ENCODE results near the gene CLCN2. TPM values are rescaled to one million over a fixed set of nuclear protein-coding genes. Genes with fewer than 3 reads are reported as not detected.
A peak's percentile ranks its signal among the peaks of the same experiment; 100 is the strongest.

The CLCN2 gene
- total and polyA plus RNA-seq, 3 donors from 2014 or later = 46.7 to 118 (median 98.2) TPM

DNA sequence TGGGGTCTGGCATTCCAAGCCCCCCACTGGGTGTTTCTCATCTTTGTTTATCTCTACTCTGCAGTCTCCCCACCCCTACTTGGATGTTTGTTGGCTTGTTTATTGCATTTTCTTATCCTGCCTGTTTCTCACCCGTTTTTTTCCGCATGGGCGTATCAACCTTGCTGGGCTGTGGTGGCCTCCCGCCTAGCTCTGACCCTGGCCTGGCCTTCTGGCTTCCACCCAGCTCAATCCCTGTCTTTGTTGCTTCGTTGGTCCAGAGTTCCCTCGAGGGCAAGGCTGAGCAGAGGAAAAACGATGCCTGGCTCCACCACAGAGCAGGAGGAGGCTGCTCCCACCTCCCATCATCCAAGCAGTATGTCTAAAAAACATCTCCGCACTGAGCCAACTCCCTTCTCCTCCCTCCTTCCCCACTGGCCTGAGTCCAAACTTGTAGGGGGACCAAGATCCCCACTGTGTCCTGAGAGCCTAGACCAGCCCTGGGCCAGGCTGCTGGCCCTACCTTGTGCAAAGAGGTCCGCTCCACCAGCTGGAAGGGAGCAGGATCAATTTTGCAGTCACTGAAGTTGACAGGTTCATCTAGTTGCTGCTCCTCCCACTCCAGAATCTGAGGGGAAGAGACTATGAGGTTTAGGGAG is 9.8 kb downstream of the CLCN2 start:
- intact Hi-C loops (cut with DNase I; ENCODE audit: low total_unique reads) = no loop called here
- peak; percentile 79 for DNase-seq
- H3K4me3 ChIP-seq = no peak overlapping the region
- peaks cover 65% of the 10 kb centered on the region for H3K4me1 ChIP-seq
- H3K27ac ChIP-seq = peak overlapping the region in 1 of 2 donors; percentile 56
- TF ChIP-seq POLR2A (IDR thresholded peaks at IDR 0.05) = no peak
- TF ChIP-seq, protein P1, sequence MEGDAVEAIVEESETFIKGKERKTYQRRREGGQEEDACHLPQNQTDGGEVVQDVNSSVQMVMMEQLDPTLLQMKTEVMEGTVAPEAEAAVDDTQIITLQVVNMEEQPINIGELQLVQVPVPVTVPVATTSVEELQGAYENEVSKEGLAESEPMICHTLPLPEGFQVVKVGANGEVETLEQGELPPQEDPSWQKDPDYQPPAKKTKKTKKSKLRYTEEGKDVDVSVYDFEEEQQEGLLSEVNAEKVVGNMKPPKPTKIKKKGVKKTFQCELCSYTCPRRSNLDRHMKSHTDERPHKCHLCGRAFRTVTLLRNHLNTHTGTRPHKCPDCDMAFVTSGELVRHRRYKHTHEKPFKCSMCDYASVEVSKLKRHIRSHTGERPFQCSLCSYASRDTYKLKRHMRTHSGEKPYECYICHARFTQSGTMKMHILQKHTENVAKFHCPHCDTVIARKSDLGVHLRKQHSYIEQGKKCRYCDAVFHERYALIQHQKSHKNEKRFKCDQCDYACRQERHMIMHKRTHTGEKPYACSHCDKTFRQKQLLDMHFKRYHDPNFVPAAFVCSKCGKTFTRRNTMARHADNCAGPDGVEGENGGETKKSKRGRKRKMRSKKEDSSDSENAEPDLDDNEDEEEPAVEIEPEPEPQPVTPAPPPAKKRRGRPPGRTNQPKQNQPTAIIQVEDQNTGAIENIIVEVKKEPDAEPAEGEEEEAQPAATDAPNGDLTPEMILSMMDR (IDR thresholded peaks at IDR 0.05) = no peak
- H3K9me3 ChIP-seq = no peaks in the 10 kb centered on the region
- no peaks in the 10 kb centered on the region for H3K27me3 ChIP-seq
- WGBS, 2 donors = 41 to 44% methylated on average over 8 to 9 of the region's 9 CpGs
- no peaks in the 10 kb centered on the region for H3K36me3 ChIP-seq (ENCODE audit: low read depth, missing control alignments)

DNA sequence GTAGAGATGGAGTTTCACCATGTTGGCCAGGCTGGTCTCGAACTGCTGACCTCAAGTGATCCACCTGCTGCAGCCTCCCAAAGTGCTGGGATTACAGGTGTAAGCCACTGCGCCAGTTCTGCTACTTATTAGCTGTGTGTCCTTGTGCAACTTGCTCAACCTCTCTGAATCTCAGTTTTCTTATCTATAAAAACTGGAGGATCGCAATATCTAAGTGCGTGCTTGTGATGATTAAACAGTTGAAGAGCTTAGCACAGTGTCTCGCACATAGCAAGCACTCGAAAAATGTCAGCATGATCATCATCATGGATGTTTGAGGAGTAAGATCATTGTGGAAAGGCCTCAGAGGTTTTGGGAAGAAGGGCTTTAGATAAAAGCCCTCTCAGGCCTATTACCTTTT is 10.8 kb downstream of the CLCN2 start:
- H3K9me3 ChIP-seq = no peaks in the 10 kb centered on the region
- H3K4me3 ChIP-seq = no peak overlapping the region
- intact Hi-C loops (cut with DNase I; ENCODE audit: low total_unique reads) = no loop called here
- no peak for DNase-seq
- 65 to 82% methylated on average over 6 of the region's 6 CpGs for WGBS, 2 donors
- TF ChIP-seq, protein P1 (IDR thresholded peaks at IDR 0.05) = no peak
- TF ChIP-seq POLR2A (IDR thresholded peaks at IDR 0.05) = no peak
- peaks cover 62% of the 10 kb centered on the region for H3K4me1 ChIP-seq
- H3K27me3 ChIP-seq = no peaks in the 10 kb centered on the region
- H3K36me3 ChIP-seq (ENCODE audit: low read depth, missing control alignments) = no peaks in the 10 kb centered on the region
- peak overlapping the region; percentile 55 to 62 for H3K27ac ChIP-seq

DNA sequence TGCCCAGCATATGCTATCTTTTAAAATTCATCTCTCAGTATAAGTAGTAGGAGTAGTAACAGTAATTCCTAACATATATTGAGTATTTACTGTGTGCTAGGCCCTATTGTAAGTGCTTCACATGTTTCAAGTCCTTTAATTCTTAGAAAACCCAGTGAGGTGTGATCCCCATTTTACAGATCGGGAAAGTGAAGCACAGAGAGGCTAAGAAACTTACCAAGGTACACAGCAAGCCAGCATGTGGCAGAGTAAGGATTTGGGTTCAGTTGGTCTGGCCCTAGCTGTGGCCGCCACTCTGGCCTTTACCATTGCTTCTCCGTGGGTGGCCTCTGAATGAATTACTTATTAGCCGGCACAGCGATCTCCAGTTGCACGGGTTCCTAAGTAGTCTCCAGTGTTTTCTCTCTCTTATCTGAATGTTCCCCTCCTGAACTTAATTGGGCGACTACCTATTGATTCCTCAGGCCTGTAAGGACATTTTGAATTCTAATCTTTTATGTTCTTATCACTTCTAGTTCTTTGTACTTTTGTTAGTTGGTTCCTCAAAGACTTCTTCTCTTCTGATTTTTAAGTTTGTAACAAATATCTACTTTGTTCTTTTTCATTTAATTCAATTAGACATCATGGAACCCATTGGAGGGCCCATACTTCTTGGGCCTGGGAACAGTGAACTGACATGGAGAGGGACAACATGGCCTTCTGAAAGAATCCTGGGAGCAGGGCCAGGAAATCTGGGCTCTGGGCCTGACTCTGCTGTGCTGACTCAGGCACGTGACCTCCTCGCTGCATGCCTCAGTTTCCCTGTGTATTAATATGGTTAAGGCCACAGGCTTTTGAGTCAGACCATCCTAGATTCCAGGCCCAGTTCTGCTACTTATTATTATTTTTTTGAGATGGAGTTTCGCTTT is 11.6 kb downstream of the CLCN2 start:
- H3K27me3 ChIP-seq = no peaks in the 10 kb centered on the region
- no peaks in the 10 kb centered on the region for H3K9me3 ChIP-seq
- WGBS, 2 donors = 40 to 59% methylated on average over 10 of the region's 10 CpGs
- no peaks in the 10 kb centered on the region for H3K36me3 ChIP-seq (ENCODE audit: low read depth, missing control alignments)
- peak; percentile 79 for DNase-seq
- H3K4me1 ChIP-seq = peaks cover 66% of the 10 kb centered on the region
- H3K27ac ChIP-seq = peak overlapping the region; percentile 55 to 62
- TF ChIP-seq POLR2A (IDR thresholded peaks at IDR 0.05) = no peak
- TF ChIP-seq, protein P1 (IDR thresholded peaks at IDR 0.05) = no peak
- intact Hi-C loops (cut with DNase I; ENCODE audit: low total_unique reads) = no loop called here
- H3K4me3 ChIP-seq = no peak overlapping the region

DNA sequence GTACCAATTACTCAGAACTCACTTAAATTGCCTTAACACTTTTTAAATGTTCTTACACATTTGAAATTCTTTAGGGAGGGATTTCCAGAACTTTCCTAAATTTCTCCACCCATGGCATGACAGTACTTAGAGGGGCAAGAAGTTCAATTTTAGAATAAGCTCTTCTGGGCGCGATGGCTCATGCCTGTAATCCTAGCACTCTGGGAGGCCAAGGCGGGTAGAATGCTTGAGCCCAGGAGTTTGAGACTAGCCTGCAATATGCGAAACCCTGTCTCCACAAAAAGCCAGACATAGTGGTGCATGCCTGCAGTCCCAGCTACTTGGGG is 13.4 kb downstream of the CLCN2 start:
- 80 to 85% methylated on average over 4 of the region's 4 CpGs for WGBS, 2 donors
- Histone ChIP-seq H3K4me1 (peaks cover 74% of the 10 kb centered on the region), H3K9me3 (no peaks in the 10 kb centered on the region), H3K36me3 (ENCODE audit: low read depth, missing control alignments) (no peaks in the 10 kb centered on the region), H3K27me3 (no peaks in the 10 kb centered on the region), H3K4me3 (no peak overlapping the region), H3K27ac (peak overlapping the region; percentile 27 to 62)
- TF ChIP-seq POLR2A (IDR thresholded peaks at IDR 0.05) = no peak
- TF ChIP-seq, protein P1 (IDR thresholded peaks at IDR 0.05) = no peak
- intact Hi-C loops (cut with DNase I; ENCODE audit: low total_unique reads) = no loop called here
- DNase-seq = no peak

All from testis (tissue), 3 donors.